Suppressor macrophage treated with lipopolysaccharide for 1 hour (primary cell): ENCODE measurements around the gene ACSL5.
"Not testable (repeated sequence)": the region's sequence is repeated elsewhere in the genome, so short reads cannot be mapped to it uniquely, and the experiment has no call there.

Source experiments
- DNase-seq, 3 donors: peaks; one replicate each; pipeline ENCODE4 v3.0.0-alpha.2; 2020 to 2022

The ACSL5 gene

GRCh38 chr10:112376396-112376790, 2.5 kb downstream of the ACSL5 start:
- peak in 2 of 3 donors; percentile 25 to 44 for DNase-seq

DNA sequence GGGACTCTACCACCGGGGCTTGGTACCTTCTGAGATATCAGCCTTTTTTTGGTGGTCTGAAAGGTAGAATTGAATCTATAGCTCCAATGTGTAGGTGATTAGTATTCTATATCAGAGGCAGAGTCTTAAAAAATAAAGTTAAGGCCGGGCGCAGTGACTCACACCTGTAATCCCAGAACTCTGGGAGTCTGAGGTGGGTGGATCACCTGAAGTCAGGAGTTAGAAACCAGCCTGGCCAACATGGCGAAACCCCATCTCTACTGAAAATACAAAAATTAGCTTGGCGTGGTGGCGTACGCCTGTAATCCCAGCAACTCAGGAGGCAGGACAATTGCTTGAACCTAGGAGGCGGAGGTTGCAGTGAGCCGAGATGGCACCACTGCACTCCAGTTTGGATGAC, 3.2 kb downstream of the ACSL5 start:
- not testable (repeated sequence) for DNase-seq

GRCh38 chr10:112379635-112380296, 5.8 kb downstream of the ACSL5 start:
- DNase-seq = no peak

DNA sequence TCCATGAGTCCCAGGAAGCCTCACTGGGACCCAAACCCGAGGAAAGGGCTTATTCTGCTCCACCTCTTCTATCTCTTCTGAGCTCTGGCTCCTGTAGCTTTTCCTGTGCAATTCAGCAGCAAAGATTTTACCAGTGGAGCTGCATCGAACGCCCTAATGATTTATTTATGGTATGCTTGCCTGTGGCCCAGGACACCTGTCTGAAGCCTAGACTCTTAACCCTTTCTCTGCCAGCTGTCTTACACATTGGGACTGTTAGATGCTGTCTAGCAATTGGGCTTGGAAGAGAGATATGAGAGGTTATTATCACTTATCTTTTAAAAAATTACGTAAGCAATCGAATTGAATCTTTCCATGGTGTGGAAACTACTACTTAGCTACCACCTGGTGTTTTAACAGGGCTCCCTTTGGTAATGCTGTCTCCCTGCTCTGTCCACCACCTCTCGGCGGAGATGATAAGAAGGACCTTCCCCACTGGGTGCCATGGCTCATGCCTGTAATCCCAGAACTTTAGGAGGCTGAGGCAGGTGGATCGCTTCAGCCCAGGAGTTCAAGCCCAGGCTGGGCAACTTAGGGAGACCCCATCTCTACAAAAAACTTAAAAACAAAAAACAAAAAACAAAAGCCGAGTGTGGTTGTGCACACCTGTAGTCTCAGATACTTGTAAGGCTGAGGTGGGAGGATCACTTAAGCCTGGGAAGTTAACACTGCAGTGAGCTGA, 8.8 kb downstream of the ACSL5 start:
- no peak for DNase-seq

- peak; percentile 33 to 42 (median 35) for DNase-seq
These were observed 9.4 kb downstream of the ACSL5 start for GRCh38 chr10:112383325-112383724.

DNA sequence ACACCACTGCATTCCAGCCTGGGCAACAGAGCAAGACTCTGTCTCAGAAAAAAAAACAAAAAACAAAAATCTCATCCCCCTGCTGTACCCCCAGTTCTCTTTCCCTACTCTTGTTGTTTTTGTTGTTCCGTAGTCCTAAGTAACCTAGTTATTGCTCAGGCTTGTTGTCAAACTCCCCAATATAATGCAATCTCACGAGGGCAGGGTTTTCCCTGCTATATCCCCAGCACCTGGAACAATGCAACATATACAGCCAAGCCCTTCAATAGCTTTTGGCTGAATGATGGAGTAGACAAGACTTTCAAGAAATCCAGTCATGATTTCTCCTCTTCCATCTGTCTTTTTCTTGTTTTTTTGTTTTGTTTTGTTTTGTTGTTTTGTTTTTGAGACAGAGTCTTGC, 10.2 kb downstream of the ACSL5 start:
- DNase-seq = peak; percentile 35 to 46 (median 38)

DNA sequence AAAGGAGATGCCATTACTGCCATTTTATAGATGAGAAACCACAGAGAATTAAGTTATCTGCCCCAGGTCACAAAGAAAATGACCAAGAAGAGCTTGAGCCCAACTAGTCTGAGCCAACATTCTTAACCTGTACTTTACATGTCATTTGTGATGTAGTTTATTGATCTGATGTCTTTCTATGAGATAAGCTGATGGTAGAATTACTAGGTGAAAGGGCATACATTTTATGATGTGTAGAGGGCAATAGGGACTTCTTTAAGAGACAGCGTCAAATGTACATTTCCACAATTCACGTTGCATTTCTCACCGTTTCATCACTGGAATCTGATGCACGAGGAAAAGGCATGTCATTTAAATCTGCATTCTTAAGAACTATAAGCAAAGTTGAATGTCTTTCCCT, 11.3 kb downstream of the ACSL5 start:
- no peak for DNase-seq

DNA sequence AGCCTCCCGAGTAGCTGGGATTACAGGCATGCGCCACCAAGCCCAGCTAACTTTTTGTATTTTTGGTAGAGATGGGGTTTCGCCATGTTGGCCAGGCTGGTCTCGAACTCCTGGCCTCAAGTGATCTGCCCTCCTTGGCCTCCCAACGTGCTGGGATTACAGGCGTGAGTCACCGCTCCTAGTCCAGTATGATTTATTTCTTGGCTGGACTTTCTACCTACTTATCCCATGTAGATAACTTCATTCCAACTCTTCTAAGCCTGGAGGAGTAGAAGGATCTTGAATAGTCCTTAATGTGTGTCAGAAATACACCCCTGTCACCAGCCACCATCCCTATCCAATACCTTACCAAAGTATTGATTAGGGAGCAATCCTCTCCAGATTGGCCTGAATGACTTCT, 14.1 kb downstream of the ACSL5 start:
- not testable (repeated sequence) for DNase-seq

DNA sequence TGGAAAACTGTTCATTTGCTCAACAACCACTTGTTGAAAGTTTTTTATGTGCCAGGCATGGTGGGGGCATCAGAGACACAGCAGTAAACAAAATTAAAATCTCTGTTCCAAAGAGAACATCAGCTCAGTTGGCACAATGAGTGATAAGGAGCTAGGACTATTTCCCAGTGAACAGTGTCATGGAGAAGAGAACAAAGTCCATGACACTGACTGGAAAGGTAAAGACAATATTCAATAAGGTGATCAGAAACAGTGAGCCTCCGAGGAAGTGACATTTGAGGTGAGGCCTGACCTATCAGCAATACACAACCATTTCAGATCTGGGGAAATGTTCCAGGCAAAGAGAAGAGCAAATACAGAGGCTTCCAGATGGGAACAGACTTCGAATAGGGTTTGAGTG, 14.6 kb downstream of the ACSL5 start:
- DNase-seq = no peak

- peak; percentile 93 to 99 (median 98) for DNase-seq
These were observed 15.4 kb downstream of the ACSL5 start for GRCh38 chr10:112389271-112389822.

DNA sequence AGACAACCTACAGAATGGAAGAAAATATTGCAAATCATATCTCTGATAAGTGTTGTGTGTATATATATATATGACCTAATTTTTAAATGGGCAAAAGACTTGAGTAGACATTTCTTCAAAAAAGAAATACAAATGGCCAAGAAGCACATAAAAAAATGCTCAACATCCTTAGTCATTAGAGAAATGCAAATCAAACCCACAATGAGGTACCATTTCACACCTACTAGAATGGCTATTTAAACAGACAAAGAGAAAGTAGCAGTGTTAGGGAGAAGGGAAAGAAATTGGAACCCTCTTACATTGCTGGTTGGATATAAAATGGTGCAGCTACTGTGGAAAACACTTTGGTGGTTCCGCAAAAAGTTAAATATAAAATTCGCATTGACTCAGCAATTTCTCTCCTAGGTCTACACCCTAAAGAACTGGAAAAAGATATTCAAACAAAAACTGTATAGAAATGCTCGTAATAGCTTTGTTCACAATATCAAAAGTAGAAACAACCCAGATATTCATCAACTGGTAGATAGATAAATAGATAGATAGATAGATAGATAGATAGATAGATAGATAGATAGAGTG, 16.3 kb downstream of the ACSL5 start:
- DNase-seq = peak; percentile 14 to 46 (median 40)

GRCh38 chr10:112393341-112393740, 19.4 kb downstream of the ACSL5 start:
- DNase-seq = no peak

DNA sequence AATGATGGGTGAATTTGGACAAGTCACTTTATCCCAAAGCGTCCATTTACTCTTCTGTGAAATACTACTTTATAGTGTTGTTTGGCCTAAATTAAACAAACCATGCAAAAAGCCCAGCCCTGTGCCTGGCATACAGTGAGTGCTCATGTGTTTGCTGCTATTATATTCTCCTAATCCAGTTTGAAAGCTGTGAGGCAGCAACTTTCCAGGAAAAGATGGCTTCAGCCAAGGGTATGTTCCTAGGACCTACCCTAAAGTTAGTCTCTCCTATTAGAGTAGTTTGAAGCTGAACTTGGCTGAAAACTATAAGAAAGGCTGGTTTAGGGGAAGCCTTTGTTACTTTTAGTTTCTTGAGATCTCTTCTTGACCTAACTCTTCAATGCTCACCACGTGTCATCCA, 19.9 kb downstream of the ACSL5 start:
- no peak for DNase-seq

- DNase-seq = no peak
These were observed 20.6 kb downstream of the ACSL5 start for GRCh38 chr10:112394475-112394875.

- DNase-seq = no peak
These were observed 22.1 kb downstream of the ACSL5 start for GRCh38 chr10:112395809-112396530.

DNA sequence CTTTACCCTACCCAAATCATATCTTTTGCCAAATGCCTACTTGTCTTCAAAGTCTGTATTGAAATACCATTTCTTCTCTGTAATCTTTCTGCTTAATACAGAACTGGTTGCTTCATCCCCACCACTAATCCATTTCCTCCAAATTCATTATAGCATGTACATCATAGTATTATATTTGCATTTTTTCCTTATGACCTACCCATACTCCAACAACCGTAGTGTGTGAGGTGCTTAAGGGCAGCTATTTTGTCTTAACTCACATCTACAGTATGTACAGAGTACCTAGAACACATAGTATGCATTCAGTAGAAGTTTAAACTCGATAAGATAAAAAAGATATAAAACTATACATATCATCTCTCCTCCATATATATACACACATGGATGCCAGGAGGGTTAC, 23.7 kb downstream of the ACSL5 start:
- no peak for DNase-seq

GRCh38 chr10:112402917-112403316, 29.0 kb downstream of the ACSL5 start:
- DNase-seq = no peak

DNA sequence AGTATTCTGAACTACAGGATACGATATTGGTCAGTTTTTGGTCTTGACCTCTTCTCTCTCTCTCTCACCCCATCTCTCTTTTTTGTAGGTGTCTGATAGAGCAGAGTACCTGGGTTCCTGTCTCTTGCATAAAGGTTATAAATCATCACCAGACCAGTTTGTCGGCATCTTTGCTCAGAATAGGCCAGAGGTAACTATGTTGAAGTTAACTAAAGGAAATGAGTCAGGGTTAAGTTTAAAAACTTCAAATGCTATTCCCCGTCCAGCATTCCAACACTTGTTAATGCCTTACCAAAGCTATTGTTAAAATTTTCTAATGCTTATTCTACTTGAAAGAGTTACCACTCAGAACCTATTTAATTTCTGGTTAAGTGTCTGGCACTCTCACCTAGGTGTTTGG, 30.7 kb downstream of the ACSL5 start:
- DNase-seq = no peak

DNA sequence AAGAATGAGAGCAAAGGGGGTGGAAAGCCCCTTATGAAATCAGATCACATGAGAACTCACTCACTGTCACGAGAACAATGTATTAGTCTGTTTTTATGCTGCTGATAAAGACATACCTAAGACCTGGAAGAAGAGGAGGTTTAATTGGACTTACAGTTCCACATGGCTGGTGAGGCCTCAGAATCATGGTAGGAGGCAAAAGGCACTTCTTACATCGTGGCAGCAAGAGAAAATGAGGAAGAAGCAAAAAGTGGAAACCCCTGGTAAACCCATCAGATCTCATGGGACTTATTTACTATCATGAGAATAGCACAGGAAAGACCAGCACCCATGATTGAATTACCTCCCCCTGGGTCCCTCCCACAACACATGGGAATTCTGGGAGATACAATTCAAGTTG, 32.9 kb downstream of the ACSL5 start:
- DNase-seq = peak; percentile 52 to 67 (median 53)

- no peak for DNase-seq
These were observed 33.8 kb downstream of the ACSL5 start for GRCh38 chr10:112407696-112408095.

DNA sequence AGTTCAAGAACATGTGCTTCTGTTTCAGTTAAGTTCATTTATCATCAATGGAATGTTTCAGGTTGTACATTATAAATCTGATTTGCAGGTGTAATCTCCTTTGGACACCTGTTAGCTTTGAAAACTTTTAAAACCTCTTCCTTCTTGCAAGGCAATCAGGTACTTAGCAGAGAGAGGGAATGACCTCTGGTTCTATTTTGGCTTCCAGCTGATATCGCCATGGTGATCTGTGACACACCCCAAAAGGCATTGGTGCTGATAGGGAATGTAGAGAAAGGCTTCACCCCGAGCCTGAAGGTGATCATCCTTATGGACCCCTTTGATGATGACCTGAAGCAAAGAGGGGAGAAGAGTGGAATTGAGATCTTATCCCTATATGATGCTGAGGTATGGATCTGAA, 35.4 kb downstream of the ACSL5 start:
- no peak for DNase-seq

- no peak for DNase-seq
These were observed 35.8 kb downstream of the ACSL5 start for GRCh38 chr10:112409755-112410154.

- no peak for DNase-seq
These were observed 38.8 kb downstream of the ACSL5 start for GRCh38 chr10:112412696-112413095.
